HG03378 (cell line): ENCODE data around the gene UHMK1.

Experiments
- ATAC-seq: cut with Tn5 transposase; IDR thresholded peaks from one replicate; pipeline ENCODE4 v1.9.1; 2021; ENCODE audit warnings: mild to moderate bottlenecking, moderate library complexity; ENCODE audit not compliant: unreplicated experiment

The UHMK1 gene

GRCh38 chr1:162527314-162527713 lies 29.7 kb downstream of the UHMK1 start:
- ATAC-seq = no peak

DNA sequence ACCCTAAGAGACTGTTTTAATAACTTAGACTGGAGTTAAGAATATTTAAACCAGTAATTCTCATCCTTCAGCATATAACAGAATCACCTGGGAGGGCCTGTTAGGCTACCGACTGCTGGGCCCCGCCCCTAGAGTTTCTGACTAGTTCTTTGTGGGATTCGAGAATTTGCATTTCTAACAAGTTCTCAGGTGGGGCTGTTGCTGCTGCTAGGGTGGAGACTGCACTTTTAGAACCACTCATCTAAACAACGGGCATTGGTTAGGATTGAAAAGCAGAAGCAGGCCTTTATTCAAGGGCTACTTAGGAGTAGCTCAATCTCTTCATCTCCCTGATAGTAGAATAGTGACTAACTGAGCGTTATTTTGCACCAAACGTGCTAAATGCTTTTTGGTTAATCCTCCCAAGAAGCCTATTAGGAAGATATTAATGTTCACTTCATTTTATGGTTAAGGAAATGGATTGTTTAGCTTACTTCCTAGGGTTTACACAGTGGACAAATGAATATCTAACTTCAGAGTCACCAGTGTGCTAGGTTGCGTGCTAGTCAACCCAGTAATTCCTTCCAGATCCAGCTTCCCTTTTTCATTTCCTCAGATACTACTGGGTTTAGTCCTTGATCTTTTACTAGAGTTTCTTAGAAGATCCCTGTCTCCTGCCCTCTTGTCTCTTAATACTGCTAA lies 32.8 kb downstream of the UHMK1 start:
- peak; percentile 95 for ATAC-seq

GRCh38 chr1:162530988-162531319 lies 33.3 kb downstream of the UHMK1 start:
- no peak for ATAC-seq

DNA sequence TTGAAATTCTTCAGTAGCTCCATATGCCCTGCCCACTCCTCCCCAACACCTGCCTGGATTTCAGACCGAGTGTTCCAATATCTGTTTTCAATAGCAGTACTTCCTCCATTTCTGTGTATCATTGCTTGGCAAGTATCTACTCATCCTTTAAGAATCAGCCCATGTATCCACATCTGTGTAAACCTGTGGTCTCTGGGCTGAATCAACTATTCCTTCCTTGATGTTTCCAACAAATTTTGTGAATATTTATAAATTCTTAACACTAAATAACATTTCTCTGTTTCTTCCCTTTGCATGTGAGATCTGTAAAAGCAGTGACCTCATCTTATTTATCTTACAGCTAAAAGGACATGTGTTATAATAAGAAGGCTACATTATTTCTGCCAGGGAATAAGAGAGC lies 37.9 kb downstream of the UHMK1 start:
- no peak for ATAC-seq

DNA sequence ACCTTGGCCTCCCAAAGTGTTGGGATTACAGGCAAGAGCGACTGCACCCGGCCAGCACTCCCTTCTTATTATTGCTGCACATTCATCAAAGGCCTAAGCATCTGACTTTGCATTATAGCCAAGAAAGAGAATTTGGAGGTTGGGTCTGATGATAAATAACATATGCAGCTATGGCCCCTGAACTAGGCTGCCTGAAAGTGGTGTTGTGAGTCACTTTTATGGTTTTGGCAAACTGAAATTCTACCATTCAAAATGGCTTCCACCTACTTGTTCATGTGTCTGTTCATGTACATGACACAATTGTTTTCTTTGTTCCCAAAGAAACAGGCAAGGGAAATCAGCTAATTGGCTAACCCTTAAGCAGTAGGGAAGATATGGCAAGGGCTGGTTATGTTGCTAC lies 38.9 kb downstream of the UHMK1 start:
- ATAC-seq = no peak

- no peak for ATAC-seq
These were observed 39.6 kb downstream of the UHMK1 start for GRCh38 chr1:162537216-162537615.

DNA sequence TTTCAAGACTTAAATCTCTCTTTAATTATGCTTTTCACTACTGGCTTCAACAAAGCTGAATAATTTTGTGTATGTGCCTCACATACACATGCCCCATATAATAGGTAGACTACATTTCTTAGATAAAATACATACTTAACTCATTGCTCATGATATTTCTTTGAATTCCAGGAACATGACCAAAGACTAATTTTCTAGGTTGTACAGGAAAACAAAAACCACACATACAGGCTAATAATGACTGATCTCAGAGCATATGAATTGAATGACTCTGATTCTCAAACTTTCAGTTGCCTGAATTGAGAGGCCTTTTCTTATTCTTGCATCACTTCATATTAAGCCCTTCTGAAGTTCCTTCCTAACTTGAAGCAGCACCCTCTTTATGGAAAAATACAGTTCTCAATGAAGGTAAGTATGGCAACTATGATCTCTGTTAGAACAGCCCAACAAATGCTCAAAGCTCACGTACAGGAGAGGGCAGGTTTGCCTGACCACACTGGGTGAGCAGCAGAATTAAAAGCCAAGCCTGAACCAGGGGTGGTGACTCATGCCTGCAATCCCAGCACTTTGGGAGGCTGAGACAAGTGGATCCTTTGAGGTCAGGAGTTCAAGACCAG lies 41.3 kb downstream of the UHMK1 start:
- no peak for ATAC-seq

GRCh38 chr1:162541619-162542141 lies 44.1 kb downstream of the UHMK1 start:
- no peak for ATAC-seq

GRCh38 chr1:162543228-162543627 lies 45.6 kb downstream of the UHMK1 start:
- no peak for ATAC-seq

- ATAC-seq = no peak
These were observed 50.6 kb downstream of the UHMK1 start for GRCh38 chr1:162548170-162548569.

- no peak for ATAC-seq
These were observed 51.4 kb downstream of the UHMK1 start for GRCh38 chr1:162549001-162549400.

GRCh38 chr1:162550925-162551324 lies 53.3 kb downstream of the UHMK1 start:
- ATAC-seq = no peak

GRCh38 chr1:162551969-162552683 lies 54.5 kb downstream of the UHMK1 start:
- ATAC-seq = no peak

GRCh38 chr1:162552684-162553252 lies 55.1 kb downstream of the UHMK1 start:
- no peak for ATAC-seq

DNA sequence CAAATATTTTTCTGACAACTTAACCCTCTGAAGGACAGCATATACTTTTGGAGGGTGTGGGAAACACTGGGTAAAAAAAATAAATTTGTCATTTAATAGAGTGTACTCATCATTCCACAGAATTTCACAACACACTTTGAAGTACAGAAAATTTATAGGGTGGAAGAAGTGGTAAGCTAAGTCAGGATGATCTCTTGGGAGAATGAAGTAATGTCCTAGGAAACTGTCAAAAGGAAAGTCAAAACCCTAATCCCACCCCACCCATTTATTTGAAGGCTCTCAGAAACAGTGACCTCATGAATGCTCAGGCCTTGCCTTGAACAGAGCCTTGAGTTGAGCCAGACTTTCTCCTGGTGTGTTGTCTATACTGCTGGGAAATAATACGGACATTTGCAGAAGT lies 56.6 kb downstream of the UHMK1 start:
- no peak for ATAC-seq

- no peak for ATAC-seq
These were observed 59.9 kb downstream of the UHMK1 start for GRCh38 chr1:162557536-162557935.

- ATAC-seq = no peak
These were observed 62.9 kb downstream of the UHMK1 start for GRCh38 chr1:162560303-162561036.

DNA sequence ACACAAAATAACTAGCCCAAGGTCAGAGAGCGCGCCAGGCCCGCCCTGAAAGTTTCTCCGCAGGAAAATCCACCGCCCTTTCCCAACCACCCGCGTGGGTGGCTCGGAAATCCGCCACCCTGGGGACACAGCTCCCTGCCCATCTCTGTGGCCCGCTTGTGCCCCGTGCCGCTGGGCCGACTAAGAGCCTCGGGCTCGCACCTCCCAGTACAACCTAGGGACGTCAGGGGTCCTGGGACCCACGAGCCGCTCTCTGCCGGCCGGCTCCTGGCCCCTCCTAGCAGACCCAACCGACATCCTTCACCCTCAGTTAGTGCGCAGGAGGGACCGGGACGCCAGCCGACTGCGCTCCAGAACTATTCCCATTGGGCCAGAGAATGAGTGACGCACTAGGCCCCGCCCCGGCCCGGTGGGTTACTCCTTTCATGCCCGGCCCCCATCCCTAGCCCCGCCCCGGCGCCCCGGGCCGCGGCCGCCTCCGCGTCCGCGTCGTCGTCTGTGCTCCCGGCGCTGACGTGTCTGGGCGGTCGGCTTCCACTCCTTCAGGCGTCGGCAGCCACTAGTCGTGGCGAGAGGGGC lies 63.5 kb downstream of the UHMK1 start:
- ATAC-seq = peak; percentile 96

GRCh38 chr1:162561616-162562469 lies 64.2 kb downstream of the UHMK1 start, which contains the start of gene UAP1:
Gene UAP1, plus strand, starts transcription at chr1:162561722. Its CDS starts 4,347 bp downstream, at chr1:162566069.
- peak; percentile 23 for ATAC-seq

GRCh38 chr1:162562470-162562828 lies 64.8 kb downstream of the UHMK1 start:
- no peak for ATAC-seq
